Activated CD4-positive, alpha-beta T cell treated with anti-CD3 and anti-CD28 coated beads, Interleukin-2, amount 50 U/mL, for 1 hour (primary cell): ENCODE measurements around the gene CSDE1.
"Not testable (repeated sequence)": the region's sequence is repeated elsewhere in the genome, so short reads cannot be mapped to it uniquely, and the experiment has no call there.

Experiments
- DNase-seq: peaks from one replicate; pipeline ENCODE4 v3.0.0-alpha.2; 2020

CSDE1 gene

DNA sequence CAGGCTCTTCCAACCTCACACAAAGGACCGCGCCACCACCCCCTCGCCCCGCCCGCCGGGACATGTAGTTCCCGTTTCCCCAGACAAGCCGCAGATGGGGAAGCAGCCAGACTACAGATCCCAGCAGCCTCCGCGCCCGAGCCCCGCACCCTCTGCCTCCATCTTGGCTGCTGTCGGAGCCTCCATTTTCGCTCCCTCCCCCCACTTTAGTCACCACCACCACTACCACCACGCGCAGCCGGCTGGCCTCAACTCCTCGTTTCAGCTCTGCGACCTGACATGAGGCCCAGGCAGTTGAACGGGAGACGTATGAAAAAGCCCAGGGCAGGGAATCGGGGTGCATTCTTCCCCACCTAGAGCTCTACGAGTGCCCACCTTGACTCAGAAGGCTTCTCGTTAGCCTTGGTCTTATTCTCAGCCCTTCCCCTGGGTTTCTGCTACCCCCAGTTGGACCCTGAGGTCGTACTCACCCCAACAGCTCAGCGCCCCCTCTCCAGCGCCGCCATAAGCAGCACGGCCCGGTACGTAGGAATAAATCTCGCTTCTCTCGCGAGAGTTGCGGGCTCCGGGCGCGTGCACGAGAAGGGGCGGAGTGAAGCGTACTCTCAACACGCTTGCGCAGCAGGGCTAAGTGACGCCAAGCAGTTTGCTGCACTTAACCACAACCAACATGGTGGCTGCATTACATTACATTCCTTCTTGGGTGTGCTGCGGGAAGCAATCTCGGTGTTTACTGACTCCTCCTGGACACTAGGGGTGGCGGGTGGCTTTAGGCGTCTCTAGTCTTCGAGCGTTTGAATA is at the start of gene CSDE1:
TSS of gene CSDE1 (minus strand) at position 530 of the 801 bp plus-strand sequence. CDS start 18,094 bp downstream, outside the sequence.
- DNase-seq: peak; percentile 97

DNA sequence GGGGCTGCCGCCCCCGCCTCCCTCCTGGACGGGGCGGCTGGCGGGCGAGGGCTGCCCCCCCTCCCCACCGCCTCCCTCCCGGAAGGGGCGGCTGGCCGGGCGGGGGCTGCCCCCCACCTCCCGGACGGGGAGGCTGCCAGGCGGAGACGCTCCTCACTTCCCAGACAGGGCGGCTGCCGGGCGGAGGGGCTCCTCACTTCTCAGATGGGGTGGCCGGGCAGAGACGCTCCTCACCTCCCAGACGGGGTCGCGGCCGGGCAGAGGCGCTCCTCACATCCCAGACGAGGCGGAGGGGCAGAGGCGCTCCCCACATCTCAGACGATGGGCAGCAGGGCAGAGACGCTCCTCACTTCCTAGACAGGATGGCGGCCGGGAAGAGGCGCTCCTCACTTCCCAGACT is 46.7 kb upstream of the CSDE1 start:
- not testable (repeated sequence) for DNase-seq

DNA sequence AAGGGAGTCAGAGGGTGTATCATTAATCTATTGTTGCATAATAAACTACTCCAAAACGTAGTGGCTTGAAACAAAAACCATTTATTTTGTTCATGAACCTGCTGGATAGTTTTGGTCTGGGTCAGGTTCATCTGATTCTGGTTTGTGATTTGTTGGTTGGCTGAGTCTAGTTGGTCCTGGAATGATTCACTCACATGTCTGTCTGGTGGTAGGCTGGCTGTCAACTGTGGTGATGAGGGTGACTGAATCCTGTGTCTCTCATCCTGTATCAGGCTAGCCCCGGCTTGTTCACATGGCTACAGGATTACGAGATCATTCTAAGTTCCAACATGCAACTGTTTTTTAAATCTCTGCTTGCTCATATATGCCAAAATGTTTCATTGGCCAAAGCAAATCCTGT is 45.2 kb upstream of the CSDE1 start:
- no peak for DNase-seq

DNA sequence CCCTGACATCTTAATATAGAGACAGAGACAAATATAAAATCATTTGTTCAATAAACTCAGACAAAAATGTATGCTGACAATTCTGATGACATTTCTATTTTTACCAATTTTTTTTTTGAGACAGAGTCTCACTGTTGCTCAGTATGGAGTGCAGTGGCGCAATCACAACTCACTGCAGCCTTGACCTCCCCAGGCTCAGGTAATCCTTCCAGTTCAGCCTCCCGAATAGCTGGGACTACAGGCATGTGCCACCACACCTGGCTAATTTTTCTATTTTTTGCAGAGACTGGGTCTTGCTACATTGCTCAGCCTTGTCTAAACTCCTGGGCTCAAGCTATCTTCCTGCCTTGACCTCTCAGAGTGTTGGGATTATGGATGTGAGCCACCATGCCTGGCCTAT is 36.3 kb upstream of the CSDE1 start:
- no peak for DNase-seq

DNA sequence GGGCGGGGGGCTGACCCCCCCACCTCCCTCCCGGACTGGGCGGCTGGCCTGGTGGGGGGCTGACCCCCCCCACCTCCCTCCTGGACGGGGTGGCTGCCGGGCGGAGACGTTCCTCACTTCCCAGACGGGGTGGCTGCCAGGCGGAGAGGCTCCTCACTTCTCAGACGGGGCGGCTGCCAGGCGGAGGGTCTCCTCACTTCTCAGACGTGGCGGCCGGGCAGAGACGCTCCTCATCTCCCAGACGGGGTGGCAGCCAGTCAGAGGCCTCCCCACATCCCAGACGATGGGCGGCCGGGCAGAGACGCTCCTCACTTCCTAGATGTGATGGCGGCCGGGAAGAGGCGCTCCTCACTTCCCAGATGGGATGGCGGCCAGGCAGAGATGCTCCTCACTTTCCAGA is 32.8 kb upstream of the CSDE1 start:
- DNase-seq: not testable (repeated sequence)

DNA sequence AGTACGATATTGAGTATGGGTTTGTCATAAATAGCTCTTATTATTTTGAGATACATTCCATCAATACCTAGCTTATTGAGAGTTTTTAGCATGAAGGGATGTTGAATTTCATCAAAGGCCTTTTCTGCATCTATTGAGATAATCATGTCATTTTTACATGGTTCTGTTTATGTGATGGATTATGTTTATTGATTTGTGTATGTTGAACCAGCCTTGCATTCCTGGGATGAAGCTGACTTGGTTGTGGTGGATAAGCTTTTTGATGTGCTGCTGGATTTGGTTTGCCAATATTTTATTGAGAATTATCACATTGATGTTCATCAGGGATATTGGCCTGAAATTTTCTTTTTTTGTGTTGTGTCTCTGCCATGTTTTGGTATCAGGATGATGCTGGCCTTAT is 28.7 kb upstream of the CSDE1 start:
- DNase-seq: not testable (repeated sequence)

DNA sequence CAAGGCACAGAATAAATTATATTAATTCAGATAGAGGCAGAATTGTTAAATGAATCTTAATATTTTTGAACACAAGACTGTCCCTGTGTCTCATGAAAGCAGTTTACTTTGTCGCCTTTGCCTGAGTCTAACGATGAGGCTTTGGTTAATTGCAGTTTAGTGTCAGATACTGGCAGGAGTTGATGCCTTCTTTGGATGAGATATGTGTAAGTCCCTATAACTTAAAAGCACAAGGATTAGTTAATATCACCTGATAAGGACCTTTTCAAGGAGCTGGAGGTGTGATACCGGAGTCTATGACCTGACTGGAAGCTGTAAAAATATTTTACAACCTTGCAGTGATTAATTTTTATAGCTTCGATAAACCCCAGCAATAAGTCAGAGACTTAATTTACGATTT is 24.7 kb upstream of the CSDE1 start:
- no peak for DNase-seq

DNA sequence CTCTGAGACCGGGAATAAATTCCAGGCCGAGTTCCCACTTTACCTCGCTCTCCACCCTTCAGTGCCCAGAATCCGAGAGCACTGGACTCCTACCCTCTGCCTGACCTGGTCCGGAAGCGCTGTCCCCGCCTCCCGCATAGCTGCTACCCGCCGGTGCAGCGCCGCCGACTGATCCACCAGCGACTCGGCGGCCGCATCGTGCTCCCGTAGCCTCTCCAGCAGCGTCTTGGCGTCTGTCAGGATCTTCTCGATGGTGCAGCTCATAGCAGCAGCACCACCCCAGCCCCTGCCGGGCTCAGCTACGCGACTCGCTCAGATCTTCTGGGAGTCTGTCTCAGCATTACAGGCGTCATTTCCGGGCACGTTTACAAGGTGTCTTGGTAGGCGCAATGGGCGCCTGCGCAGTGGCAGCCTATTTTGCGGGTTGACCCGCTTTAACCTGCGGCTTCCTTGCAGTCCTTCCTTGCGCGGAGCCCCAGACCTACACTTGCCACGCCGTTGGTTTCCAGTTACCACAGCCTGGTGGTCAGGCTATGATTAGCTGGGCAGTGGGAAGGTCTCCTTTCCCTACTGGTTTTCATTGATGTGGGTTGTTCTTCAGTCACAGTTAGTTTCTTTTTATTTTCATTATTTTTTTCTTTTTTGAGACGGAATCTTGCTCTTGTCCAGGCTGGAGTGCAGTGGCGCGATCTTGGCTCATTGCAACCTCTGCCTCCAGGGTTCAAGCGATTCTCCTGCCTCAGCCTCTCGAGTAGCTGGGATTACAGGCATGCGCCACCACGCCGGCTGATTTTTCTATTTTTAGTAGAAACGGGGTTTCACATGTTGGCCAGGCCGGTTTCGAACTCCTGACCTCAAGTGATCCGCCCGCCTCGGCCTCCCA is 22.8 kb upstream of the CSDE1 start, which contains the start of gene SIKE1:
TSS of gene SIKE1 (minus strand) at position 342 of the 883 bp plus-strand sequence. CDS start at position 264, 78 bp downstream.
- peak; percentile 92 for DNase-seq

DNA sequence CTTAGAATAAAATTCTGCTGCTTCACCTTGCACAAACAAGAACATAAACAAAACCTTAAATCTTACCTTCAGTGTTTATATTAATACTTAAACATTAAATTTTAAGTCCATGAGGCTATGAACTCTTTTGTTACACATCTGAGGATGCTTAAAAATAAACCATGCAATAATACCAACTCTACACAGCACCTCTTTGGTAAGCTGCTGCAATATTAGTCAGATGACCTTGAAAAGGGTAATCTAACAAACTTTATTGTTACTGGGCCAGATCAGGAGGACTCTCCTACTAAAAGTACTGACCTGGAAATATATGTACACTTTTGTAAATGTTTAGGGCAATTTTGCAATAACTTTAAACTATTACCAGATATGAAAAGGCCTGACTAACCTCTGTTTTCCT is 21.9 kb upstream of the CSDE1 start:
- no peak for DNase-seq

DNA sequence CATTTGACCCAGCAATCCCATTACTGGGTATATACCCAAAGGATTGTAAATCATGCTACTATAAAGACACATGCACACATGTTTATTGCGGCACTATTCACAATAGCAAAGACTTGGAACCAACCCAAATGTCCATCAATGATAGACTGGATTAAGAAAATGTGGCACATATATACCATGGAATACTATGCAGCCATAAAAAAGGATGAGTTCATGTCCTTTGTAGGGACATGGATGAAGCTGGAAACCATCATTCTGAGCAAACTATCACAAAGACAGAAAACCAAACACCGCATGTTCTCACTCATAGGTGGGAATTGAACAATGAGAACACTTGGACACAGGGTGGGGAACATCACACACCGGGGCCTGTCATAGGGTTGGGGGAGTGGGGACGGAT is 18.9 kb upstream of the CSDE1 start:
- not testable (repeated sequence) for DNase-seq

DNA sequence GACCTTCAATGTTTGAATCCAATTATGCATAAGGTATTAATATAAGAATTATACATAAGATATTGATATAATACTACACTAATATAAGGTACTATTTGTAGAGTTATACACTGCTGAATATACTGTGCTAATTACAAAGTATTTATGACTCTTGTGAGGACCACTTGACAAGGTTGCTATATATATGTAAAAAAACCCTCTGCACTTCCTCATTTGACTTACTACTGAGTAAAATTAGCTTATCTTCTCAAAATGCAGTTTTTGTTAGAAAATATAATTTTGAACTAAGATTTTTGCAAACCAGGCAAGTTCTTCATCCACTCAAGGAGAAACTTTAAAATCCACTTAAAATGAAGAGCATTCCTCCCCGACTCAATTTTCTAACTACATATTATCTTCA is 14.2 kb upstream of the CSDE1 start:
- DNase-seq: no peak

DNA sequence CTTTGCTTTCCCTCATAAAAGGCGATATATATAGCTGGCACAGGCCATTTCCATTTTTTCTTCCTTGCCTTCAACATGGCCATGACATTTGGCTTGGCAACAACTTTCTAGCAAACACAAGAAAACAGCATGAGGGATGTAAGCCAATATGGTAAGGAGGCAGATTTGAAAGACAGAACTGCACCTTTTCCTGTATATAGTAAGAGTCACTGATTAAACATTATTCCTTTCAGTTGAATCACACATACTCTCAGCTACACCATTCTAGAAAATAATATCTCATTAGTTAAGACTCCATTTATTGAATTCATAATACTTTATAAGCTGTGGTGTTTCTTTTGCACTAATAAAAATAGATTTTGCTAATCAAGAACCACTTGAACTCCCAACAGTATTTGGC is 13.2 kb upstream of the CSDE1 start:
- DNase-seq: no peak

DNA sequence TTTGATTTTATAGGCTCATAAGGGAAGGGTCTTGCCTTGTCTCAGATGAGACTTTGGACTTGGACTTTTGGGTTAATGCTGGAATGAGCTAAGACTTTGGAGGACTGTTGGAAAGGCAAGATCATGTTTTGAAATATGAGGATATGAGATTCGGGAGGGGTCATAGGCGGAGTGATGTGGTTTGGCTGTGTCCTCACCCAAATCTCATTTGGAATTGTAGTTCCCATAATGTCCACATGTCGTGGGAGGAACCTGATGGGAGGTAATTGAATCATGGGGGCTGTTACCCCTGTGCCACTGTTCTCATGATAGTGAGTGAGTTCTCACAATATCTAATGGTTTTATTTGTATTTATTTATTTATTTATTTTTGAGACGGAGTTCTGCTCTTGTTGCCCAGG is 6.9 kb upstream of the CSDE1 start:
- no peak for DNase-seq

DNA sequence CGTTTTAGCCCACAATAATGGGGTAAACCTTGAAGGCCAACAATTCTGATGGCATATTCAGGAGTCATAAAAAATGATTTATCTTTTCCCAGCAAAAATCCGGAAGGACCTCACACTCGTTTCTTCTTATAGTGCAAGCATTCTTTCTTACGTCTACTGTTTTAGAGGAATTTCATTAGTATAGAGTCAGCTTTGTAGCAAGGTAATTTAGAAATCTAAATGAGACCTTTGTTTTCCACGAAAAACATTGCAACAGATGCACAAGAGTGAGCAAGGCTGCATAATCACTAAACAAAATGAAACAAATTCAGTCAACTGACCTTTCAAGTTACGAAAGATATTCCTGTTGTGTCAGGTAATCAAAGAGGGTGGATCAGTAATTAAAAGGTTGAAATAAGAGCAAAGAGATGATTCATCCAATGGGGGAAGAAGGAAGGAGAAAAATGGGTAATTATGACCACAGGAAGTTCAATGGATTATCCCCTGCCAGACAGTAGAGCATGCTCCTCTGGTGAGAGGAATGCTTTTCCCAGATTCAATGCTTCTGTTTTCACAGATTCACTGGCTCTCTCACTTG is 560 bp upstream of the CSDE1 start:
- DNase-seq: no peak

DNA sequence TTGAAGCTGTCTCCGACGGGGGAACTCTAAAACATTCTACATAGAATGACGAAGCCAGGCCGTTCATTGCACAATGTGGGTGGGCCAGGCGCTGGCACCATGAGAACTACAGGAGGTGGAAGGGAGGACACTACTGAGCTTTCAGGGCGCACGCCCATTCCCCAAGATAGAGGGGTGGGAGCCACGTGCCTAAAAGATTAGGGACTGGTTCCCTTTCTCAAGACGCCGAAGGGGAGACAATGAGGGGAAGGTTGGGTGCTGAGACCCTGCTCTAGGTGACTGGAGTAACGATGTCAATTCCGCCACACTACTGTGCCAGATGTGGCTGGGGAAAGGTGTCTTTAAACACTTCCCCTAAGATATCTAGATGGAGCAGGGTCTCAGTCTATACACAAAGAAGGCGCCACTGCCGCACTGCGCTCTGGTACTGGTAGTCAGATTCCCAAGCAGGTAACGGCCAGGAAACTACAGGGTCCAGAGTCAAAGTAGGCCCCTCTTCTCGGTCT is 782 bp downstream of the CSDE1 start:
- no peak for DNase-seq

DNA sequence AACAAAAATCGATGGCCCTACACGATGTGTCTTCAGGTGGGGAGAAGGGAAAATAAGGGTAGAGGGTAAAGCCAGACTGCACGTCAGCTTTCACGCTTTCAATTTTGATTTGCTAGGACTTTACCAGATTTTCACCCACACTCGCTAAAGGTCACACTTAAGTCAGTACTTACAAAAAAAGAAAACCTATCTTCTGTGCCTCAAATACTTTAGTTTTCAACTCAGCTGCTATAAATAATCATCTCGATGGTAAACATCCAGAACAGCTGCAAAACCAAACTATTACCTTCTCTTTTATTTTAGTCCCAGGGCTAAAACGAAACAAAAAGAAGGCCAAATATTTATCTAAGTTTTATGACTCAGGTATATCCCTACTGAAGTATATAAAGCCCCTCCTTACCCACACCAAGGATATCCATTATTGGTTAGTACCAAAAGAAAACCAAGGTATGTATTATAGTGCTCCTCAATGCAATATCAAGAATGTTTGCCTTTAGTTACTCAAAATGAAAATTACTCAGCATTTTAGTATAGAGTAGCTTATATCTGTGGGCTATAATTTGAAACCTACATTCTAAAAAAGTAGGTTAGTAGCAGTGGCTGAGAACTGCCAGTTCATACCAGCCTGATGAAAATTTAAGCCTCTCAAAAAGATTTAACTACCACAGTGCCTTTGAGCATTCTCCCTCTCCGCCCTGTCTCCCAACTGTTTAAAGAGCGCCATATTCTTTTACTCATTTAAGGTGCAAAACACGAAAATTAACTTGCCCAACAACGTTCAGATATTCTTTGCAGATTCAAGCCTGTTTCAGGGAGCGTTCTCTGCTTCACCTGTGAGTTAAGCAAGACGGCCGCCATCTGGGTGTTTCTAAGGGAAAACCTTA is 1.5 kb downstream of the CSDE1 start:
- DNase-seq: no peak

DNA sequence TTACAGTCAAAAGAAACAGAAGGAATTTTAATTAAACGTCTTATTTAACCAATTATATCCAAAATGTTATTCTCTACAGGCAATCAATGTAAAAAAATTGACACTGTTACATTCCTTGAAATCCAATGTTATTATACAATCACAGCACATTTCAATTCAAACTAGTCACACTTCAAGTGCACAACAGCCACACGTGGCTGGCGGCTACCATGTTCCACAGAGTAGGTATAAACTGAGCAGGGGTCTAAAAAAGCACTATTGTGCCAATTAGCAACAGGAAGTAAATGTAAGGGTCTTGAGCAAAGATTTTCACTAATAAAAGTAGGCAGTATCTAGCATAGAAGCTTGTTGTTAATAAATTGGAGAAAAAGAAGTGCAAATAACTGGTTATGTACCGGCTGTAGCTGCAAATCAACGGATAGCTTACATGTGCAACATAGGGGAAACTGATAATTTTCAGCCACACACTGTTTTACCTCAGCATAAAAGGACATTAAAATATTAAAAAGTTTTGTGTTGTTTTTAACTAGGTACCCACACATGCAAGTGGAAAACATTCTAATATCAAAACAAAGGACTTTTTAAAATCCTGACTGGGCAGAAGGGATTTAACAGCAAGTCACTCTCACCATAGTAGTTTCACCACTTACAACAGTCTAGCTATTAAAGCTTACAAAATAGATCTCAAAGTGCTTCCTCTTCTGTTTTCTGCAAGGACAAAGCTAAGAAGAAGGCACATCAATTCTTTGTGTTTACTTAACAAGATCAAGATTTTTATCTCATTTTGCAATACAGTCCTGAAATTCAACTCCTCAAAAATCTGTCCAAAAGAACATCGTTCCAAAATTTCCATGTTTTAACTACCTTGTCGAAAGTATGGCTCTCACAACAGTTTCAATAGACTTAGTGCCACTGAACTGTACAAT is 2.5 kb downstream of the CSDE1 start:
- no peak for DNase-seq

DNA sequence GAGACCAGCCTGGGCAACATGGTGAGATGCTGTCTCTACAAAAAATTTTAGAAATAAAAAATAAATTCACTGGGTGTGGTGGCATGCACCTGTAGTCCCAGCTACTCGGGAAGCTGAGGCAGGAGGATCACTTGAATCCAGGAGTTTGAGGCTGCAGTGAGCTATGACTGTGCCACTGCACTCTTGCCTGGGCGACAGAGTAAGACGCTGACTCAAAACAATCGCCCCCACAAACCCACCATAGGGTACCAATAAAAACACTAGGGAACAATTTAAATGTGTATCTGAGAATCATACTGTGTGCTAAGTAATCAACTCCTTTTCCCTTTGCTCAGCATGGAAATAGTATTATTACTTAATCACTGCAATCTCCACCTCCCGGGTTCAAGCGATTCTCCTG is 4.1 kb downstream of the CSDE1 start:
- DNase-seq: not testable (repeated sequence)

DNA sequence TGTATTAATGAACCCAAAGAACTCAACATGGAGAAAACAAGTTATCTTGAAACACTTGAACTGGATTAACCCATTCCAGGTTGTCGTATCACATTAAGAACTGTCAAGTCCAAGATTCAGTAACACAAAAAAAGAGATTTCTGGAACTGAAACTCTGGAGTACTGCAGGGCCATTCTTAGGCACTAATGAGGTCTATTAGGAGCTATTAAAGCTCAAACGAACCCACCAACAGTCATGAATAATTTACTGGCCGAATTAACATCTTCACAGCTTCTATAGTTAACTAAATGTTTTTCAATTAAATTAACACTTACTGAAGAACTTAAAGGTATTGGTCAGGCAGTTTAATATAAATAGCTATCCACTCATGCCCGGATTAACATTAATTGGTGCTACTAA is 4.6 kb downstream of the CSDE1 start:
- DNase-seq: no peak

DNA sequence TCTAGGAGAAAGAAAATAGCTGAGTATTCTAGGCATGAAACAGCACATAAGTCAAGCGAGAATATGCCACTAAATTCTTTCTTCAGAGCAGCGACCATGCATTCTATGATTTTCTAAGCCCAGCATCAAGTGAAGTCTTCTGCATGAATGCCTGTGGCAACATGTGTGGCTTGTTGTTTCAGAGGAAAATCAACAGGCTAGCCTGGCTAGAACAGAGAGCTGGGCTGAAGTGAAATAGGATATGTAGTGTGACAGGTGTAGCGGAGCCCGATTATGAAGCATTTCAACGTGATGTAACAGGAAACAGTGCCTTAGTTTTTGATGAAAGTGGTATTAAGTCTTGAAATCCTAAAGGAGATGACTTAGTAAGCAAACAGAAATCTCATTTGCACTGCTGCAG is 7.0 kb downstream of the CSDE1 start:
- DNase-seq: no peak

DNA sequence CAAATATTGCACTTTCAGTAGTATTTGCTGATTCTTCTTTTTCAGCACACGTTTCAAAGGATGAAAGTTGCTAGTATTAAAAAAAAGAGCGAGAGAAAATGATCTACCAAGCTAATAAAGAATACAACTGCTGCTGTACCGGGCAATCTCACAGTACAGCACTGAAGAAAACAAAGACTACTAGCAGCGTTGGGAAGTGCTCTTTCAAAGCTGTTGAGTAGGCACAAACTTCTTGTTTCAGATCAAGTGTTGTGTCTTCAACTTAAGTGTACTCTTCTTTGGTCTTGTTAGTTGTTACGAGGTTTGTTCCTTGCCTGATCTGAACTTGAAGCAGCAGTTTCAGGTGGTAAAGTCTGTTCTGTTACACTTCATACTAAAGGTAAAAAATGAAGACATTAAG is 7.9 kb downstream of the CSDE1 start:
- no peak for DNase-seq
